ENCODE results near the gene GREM2. TPM values are rescaled to one million over a fixed set of nuclear protein-coding genes. Genes with fewer than 3 reads are reported as not detected.

The GREM2 gene
- total RNA-seq, 1 donor from 2014 or later: not detected

- no peak for DNase-seq (ENCODE audit: extremely low spot score, unreplicated experiment)
- H3K9me3 Mint-ChIP-seq (ENCODE audit: unreplicated experiment): no peaks in the 10 kb centered on the region
- no peak for TF ChIP-seq CTCF (IDR thresholded peaks at IDR 0.05)
- no peaks in the 10 kb centered on the region for H3K27me3 Mint-ChIP-seq (ENCODE audit: unreplicated experiment)
- H3K4me3 Mint-ChIP-seq (ENCODE audit: unreplicated experiment): no peak overlapping the region
- no peak overlapping the region for H3K27ac Mint-ChIP-seq (ENCODE audit: unreplicated experiment)
- H3K4me1 Mint-ChIP-seq (ENCODE audit: unreplicated experiment): peaks cover 23% of the 10 kb centered on the region
- H3K36me3 Mint-ChIP-seq (ENCODE audit: unreplicated experiment): peaks cover 1% of the 10 kb centered on the region
Observed at GRCh38 chr1:240468656-240469055, 143.3 kb downstream of the GREM2 start.

GRCh38 chr1:240467895-240468294 is 144.1 kb downstream of the GREM2 start:
- Mint-ChIP-seq H3K27ac (ENCODE audit: unreplicated experiment) (no peak overlapping the region), H3K9me3 (ENCODE audit: unreplicated experiment) (no peaks in the 10 kb centered on the region), H3K4me3 (ENCODE audit: unreplicated experiment) (no peak overlapping the region), H3K36me3 (ENCODE audit: unreplicated experiment) (peaks cover 1% of the 10 kb centered on the region), H3K27me3 (ENCODE audit: unreplicated experiment) (no peaks in the 10 kb centered on the region), H3K4me1 (ENCODE audit: unreplicated experiment) (peaks cover 28% of the 10 kb centered on the region)
- no peak for TF ChIP-seq CTCF (IDR thresholded peaks at IDR 0.05)
- DNase-seq (ENCODE audit: extremely low spot score, unreplicated experiment): no peak

- H3K4me1 Mint-ChIP-seq (ENCODE audit: unreplicated experiment): peaks cover 33% of the 10 kb centered on the region
- peaks cover 1% of the 10 kb centered on the region for H3K36me3 Mint-ChIP-seq (ENCODE audit: unreplicated experiment)
- H3K27ac Mint-ChIP-seq (ENCODE audit: unreplicated experiment): no peak overlapping the region
- H3K4me3 Mint-ChIP-seq (ENCODE audit: unreplicated experiment): no peak overlapping the region
- no peaks in the 10 kb centered on the region for H3K9me3 Mint-ChIP-seq (ENCODE audit: unreplicated experiment)
- DNase-seq (ENCODE audit: extremely low spot score, unreplicated experiment): no peak
- no peaks in the 10 kb centered on the region for H3K27me3 Mint-ChIP-seq (ENCODE audit: unreplicated experiment)
- TF ChIP-seq CTCF (IDR thresholded peaks at IDR 0.05): no peak
Observed at GRCh38 chr1:240466509-240466908, 145.4 kb downstream of the GREM2 start.

GRCh38 chr1:240465531-240465940 is 146.4 kb downstream of the GREM2 start:
- TF ChIP-seq CTCF (IDR thresholded peaks at IDR 0.05): no peak
- Mint-ChIP-seq H3K9me3 (ENCODE audit: unreplicated experiment) (no peaks in the 10 kb centered on the region), H3K4me1 (ENCODE audit: unreplicated experiment) (peaks cover 33% of the 10 kb centered on the region), H3K4me3 (ENCODE audit: unreplicated experiment) (peak overlapping the region; percentile 5), H3K27ac (ENCODE audit: unreplicated experiment) (peak overlapping the region; percentile 9), H3K27me3 (ENCODE audit: unreplicated experiment) (no peaks in the 10 kb centered on the region), H3K36me3 (ENCODE audit: unreplicated experiment) (peaks cover 1% of the 10 kb centered on the region)
- no peak for DNase-seq (ENCODE audit: extremely low spot score, unreplicated experiment)

GRCh38 chr1:240464099-240464498 is 147.9 kb downstream of the GREM2 start:
- DNase-seq (ENCODE audit: extremely low spot score, unreplicated experiment): no peak

More at GRCh38 chr1:240464099-240464498, 147.9 kb downstream of the GREM2 start:
- H3K4me3 Mint-ChIP-seq (ENCODE audit: unreplicated experiment): peak overlapping the region; percentile 0
- no peaks in the 10 kb centered on the region for H3K27me3 Mint-ChIP-seq (ENCODE audit: unreplicated experiment)
- peaks cover 38% of the 10 kb centered on the region for H3K4me1 Mint-ChIP-seq (ENCODE audit: unreplicated experiment)
- no peak for TF ChIP-seq CTCF (IDR thresholded peaks at IDR 0.05)
- no peaks in the 10 kb centered on the region for H3K9me3 Mint-ChIP-seq (ENCODE audit: unreplicated experiment)
- peaks cover 1% of the 10 kb centered on the region for H3K36me3 Mint-ChIP-seq (ENCODE audit: unreplicated experiment)
- H3K27ac Mint-ChIP-seq (ENCODE audit: unreplicated experiment): no peak overlapping the region
